ENCODE data around the gene MYCL. TPM values are rescaled to one million over a fixed set of nuclear protein-coding genes. Genes with fewer than 3 reads are reported as not detected.

MYCL gene
- total RNA-seq, 1 experiment from 2014 or later = 18.4 TPM

DNA sequence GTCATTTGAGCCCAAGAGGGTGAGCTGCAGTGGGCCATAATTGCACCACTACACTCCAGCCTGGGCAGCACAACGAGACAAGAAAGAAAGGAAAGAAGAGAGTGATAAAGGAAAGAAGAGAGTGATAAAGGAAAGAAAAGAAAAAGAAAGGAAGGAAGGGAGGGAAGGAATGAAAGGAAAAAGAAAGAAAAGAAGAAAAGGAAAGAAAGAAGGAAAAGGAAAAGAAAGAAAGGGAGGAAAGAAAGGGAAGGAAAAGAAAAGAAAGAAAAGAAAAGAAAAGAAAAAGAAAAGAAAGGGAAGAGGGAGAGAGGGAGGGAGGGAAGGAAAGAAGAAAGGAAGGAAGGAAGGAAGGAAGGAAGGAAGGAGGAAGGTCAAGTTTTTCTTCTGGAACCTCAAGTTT lies 36.0 kb downstream of the MYCL start:
- Histone ChIP-seq H2AK5ac (ENCODE audit: insufficient read length, low read length) (no peak overlapping the region), H3K18ac (ENCODE audit: insufficient read length, low read depth, low read length) (no peak overlapping the region), H4K91ac (ENCODE audit: insufficient read length, low read depth, low read length) (no peak overlapping the region), H2AFZ (ENCODE audit: low read length) (no peak overlapping the region), H3K56ac (ENCODE audit: insufficient read length, low read depth, low read length) (no peak overlapping the region), H3K14ac (ENCODE audit: insufficient read depth, low read length) (no peak overlapping the region), H3K79me2 (ENCODE audit: insufficient read depth, low read length) (peaks cover 6% of the 10 kb centered on the region; the same call in 1 of the 2 replicates), H4K20me1 (ENCODE audit: control insufficient read depth, insufficient read depth, insufficient read length) (no peaks in the 10 kb centered on the region), H3K27me3 (ENCODE audit: insufficient read depth, low read length) (no peaks in the 10 kb centered on the region), H3K9ac (ENCODE audit: extremely low read depth, insufficient read length, low read length) (no peak overlapping the region), H3K9me3 (ENCODE audit: control insufficient read depth, low read depth, low read length) (peaks cover 4% of the 10 kb centered on the region), H4K5ac (ENCODE audit: insufficient read length, low read depth, low read length) (no peak overlapping the region), H3K27ac (ENCODE audit: insufficient read length, low read depth, low read length) (no peak overlapping the region), H3K4ac (ENCODE audit: low read depth, low read length) (no peak overlapping the region), H2BK15ac (ENCODE audit: low read depth, low read length) (no peak overlapping the region), H2BK5ac (ENCODE audit: insufficient read length, low read length) (no peak overlapping the region), H3K4me2 (ENCODE audit: insufficient read depth, insufficient read length, low read length) (no peak overlapping the region), H3K79me1 (ENCODE audit: insufficient read depth, low read depth, low read length, poor library complexity, severe bottlenecking) (peaks cover 6% of the 10 kb centered on the region), H2BK12ac (ENCODE audit: insufficient read length, low read depth, low read length) (no peak overlapping the region), H3K4me1 (ENCODE audit: insufficient read depth, low read length) (no peaks in the 10 kb centered on the region), H2BK120ac (ENCODE audit: low read depth, low read length, poor library complexity, severe bottlenecking) (no peak overlapping the region), H2BK20ac (ENCODE audit: low read depth, low read length, poor library complexity, severe bottlenecking) (no peak overlapping the region), H3T11ph (ENCODE audit: low read length) (no peak overlapping the region), H3K23me2 (ENCODE audit: insufficient read length, low read depth, low read length, poor library complexity, severe bottlenecking) (no peaks in the 10 kb centered on the region), H4K8ac (replicated peaks; ENCODE audit: insufficient read length, low read depth, low read length) (no peak overlapping the region), H3K23ac (ENCODE audit: insufficient read length, low read depth, low read length) (no peak overlapping the region)
- no peak for DNase-seq
- peaks cover 33 to 47% (median 42%) of the 10 kb centered on the region in 3 experiments for H3K36me3 Mint-ChIP-seq (ENCODE audit: insufficient read depth in 1 of 3, low read depth in 3 of 3)
- H3K4me3 Mint-ChIP-seq = no peak overlapping the region
- peaks cover 0 to 2% of the 10 kb centered on the region in 2 experiments; a peak in 1 of 4 replicates for H3K4me1 Mint-ChIP-seq
- H3K9me3 Mint-ChIP-seq = peaks cover 14 to 17% of the 10 kb centered on the region in 2 experiments
- H3K27me3 Mint-ChIP-seq (ENCODE audit: low read depth) = no peaks in the 10 kb centered on the region
- WGBS (ENCODE audit: extremely low coverage, insufficient read length, low lambda C conversion rate) = no CpG with 5 or more reads among the region's 1 CpG
- TF ChIP-seq, protein P1, sequence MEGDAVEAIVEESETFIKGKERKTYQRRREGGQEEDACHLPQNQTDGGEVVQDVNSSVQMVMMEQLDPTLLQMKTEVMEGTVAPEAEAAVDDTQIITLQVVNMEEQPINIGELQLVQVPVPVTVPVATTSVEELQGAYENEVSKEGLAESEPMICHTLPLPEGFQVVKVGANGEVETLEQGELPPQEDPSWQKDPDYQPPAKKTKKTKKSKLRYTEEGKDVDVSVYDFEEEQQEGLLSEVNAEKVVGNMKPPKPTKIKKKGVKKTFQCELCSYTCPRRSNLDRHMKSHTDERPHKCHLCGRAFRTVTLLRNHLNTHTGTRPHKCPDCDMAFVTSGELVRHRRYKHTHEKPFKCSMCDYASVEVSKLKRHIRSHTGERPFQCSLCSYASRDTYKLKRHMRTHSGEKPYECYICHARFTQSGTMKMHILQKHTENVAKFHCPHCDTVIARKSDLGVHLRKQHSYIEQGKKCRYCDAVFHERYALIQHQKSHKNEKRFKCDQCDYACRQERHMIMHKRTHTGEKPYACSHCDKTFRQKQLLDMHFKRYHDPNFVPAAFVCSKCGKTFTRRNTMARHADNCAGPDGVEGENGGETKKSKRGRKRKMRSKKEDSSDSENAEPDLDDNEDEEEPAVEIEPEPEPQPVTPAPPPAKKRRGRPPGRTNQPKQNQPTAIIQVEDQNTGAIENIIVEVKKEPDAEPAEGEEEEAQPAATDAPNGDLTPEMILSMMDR (conservative IDR thresholded peaks at IDR 0.05) = no peak
- H3K27ac Mint-ChIP-seq = peak overlapping the region in 2 of 3 experiments; percentile 32 to 70; a peak in 3 of 7 replicates
